ENCODE data around the gene NKAP.

The NKAP gene

GRCh38 chrX:119885554-119886428, 57.8 kb downstream of the NKAP start:
- Histone ChIP-seq H4K20me1 (ENCODE audit: insufficient read depth, low read length) (no peaks in the 10 kb centered on the region), H2AFZ (ENCODE audit: low read depth, low read length) (0 out of 2 replicates have a peak overlapping the region, but pooled peaks have one; percentile 39), H3K27ac (ENCODE audit: low read length) (no peak overlapping the region), H3K9ac (ENCODE audit: low read length) (no peak overlapping the region), H3K9me3 (ENCODE audit: insufficient read depth, low read length) (no peaks in the 10 kb centered on the region), H3K36me3 (replicated peaks; ENCODE audit: low read depth, low read length) (no peaks in the 10 kb centered on the region), H3K4me1 (ENCODE audit: low read length) (no peaks in the 10 kb centered on the region), H3K27me3 (ENCODE audit: low read depth, low read length) (no peaks in the 10 kb centered on the region), H3K4me3 (ENCODE audit: low read length) (no peak overlapping the region), H3K79me2 (ENCODE audit: low read length) (no peaks in the 10 kb centered on the region), H3K4me2 (ENCODE audit: low read length) (peak overlapping the region; percentile 24; the same call in 1 of the 2 replicates)
- TF ChIP-seq CTCF (IDR thresholded peaks at IDR 0.05; ENCODE audit: low read depth, low read length), result no peak
- no peak for TF ChIP-seq EZH2phosphoT487 (IDR thresholded peaks at IDR 0.05; ENCODE audit: low read depth)

- TF ChIP-seq CTCF (IDR thresholded peaks at IDR 0.05; ENCODE audit: low read depth, low read length), result peak; percentile 61
- TF ChIP-seq EZH2phosphoT487 (IDR thresholded peaks at IDR 0.05; ENCODE audit: low read depth), result no peak
- H3K4me3 ChIP-seq (ENCODE audit: low read length), result no peak overlapping the region
- H2AFZ ChIP-seq (ENCODE audit: low read depth, low read length), result no peak overlapping the region
These were observed 62.8 kb downstream of the NKAP start for GRCh38 chrX:119880552-119881437.

GRCh38 chrX:119880076-119880475, 63.5 kb downstream of the NKAP start:
- Histone ChIP-seq H3K4me2 (ENCODE audit: low read length) (no peak overlapping the region), H3K27me3 (ENCODE audit: low read depth, low read length) (no peaks in the 10 kb centered on the region), H3K9me3 (ENCODE audit: insufficient read depth, low read length) (no peaks in the 10 kb centered on the region), H3K36me3 (replicated peaks; ENCODE audit: low read depth, low read length) (peaks cover 3% of the 10 kb centered on the region), H4K20me1 (ENCODE audit: insufficient read depth, low read length) (no peaks in the 10 kb centered on the region), H3K79me2 (ENCODE audit: low read length) (peaks cover 4% of the 10 kb centered on the region; the same call in 1 of the 2 replicates), H2AFZ (ENCODE audit: low read depth, low read length) (no peak overlapping the region), H3K4me1 (ENCODE audit: low read length) (peaks cover 11% of the 10 kb centered on the region), H3K9ac (ENCODE audit: low read length) (no peak overlapping the region), H3K4me3 (ENCODE audit: low read length) (no peak overlapping the region), H3K27ac (ENCODE audit: low read length) (no peak overlapping the region; the same call in 1 of the 2 replicates)
- no peak for TF ChIP-seq EZH2phosphoT487 (IDR thresholded peaks at IDR 0.05; ENCODE audit: low read depth)
- no peak for TF ChIP-seq CTCF (IDR thresholded peaks at IDR 0.05; ENCODE audit: low read depth, low read length)

More at GRCh38 chrX:119880552-119881437, 62.8 kb downstream of the NKAP start:
- no peak overlapping the region for H3K9ac ChIP-seq (ENCODE audit: low read length)
- H3K27ac ChIP-seq (ENCODE audit: low read length), result no peak overlapping the region; the same call in 1 of the 2 replicates
- H3K79me2 ChIP-seq (ENCODE audit: low read length), result peaks cover 2% of the 10 kb centered on the region; the same call in 1 of the 2 replicates
- no peaks in the 10 kb centered on the region for H4K20me1 ChIP-seq (ENCODE audit: insufficient read depth, low read length)
- H3K4me2 ChIP-seq (ENCODE audit: low read length), result no peak overlapping the region
- no peaks in the 10 kb centered on the region for H3K27me3 ChIP-seq (ENCODE audit: low read depth, low read length)
- peaks cover 11% of the 10 kb centered on the region for H3K4me1 ChIP-seq (ENCODE audit: low read length)
- H3K9me3 ChIP-seq (ENCODE audit: insufficient read depth, low read length), result no peaks in the 10 kb centered on the region
- H3K36me3 ChIP-seq (replicated peaks; ENCODE audit: low read depth, low read length), result peaks cover 3% of the 10 kb centered on the region

GRCh38 chrX:119878740-119879139, 64.8 kb downstream of the NKAP start:
- Histone ChIP-seq H3K4me2 (ENCODE audit: low read length) (no peak overlapping the region), H4K20me1 (ENCODE audit: insufficient read depth, low read length) (no peaks in the 10 kb centered on the region), H3K27ac (ENCODE audit: low read length) (no peak overlapping the region), H3K9ac (ENCODE audit: low read length) (no peak overlapping the region), H3K9me3 (ENCODE audit: insufficient read depth, low read length) (no peaks in the 10 kb centered on the region), H3K79me2 (ENCODE audit: low read length) (peaks cover 9% of the 10 kb centered on the region), H3K4me1 (ENCODE audit: low read length) (peaks cover 11% of the 10 kb centered on the region), H3K36me3 (replicated peaks; ENCODE audit: low read depth, low read length) (peaks cover 6% of the 10 kb centered on the region), H3K27me3 (ENCODE audit: low read depth, low read length) (no peaks in the 10 kb centered on the region), H3K4me3 (ENCODE audit: low read length) (no peak overlapping the region), H2AFZ (ENCODE audit: low read depth, low read length) (no peak overlapping the region)
- TF ChIP-seq EZH2phosphoT487 (IDR thresholded peaks at IDR 0.05; ENCODE audit: low read depth) (no peak), CTCF (IDR thresholded peaks at IDR 0.05; ENCODE audit: low read depth, low read length) (no peak)
